ENCODE results near the gene LDB2.

Gene LDB2

GRCh38 chr4:16802044-16802443 is 96.4 kb downstream of the LDB2 start:
- DNase-seq (ENCODE audit: low read depth) = no peak

GRCh38 chr4:16801356-16801755 is 97.1 kb downstream of the LDB2 start:
- DNase-seq (ENCODE audit: low read depth) = no peak

- peak; percentile 25 for DNase-seq (ENCODE audit: low read depth)
These were observed 103.5 kb downstream of the LDB2 start for GRCh38 chr4:16794816-16795445.

GRCh38 chr4:16791460-16791859 is 107.0 kb downstream of the LDB2 start:
- no peak for DNase-seq (ENCODE audit: low read depth)

- DNase-seq (ENCODE audit: low read depth) = no peak
These were observed 107.9 kb downstream of the LDB2 start for GRCh38 chr4:16790508-16790907.

- no peak for DNase-seq (ENCODE audit: low read depth)
These were observed 109.6 kb downstream of the LDB2 start for GRCh38 chr4:16788868-16789267.

GRCh38 chr4:16785793-16786527 is 112.5 kb downstream of the LDB2 start:
- peak; percentile 23 for DNase-seq (ENCODE audit: low read depth)

- no peak for DNase-seq (ENCODE audit: low read depth)
These were observed 115.3 kb downstream of the LDB2 start for GRCh38 chr4:16783119-16783518.

- peak; percentile 19 for DNase-seq (ENCODE audit: low read depth)
These were observed 119.3 kb downstream of the LDB2 start for GRCh38 chr4:16779028-16779675.

- no peak for DNase-seq (ENCODE audit: low read depth)
These were observed 120.7 kb downstream of the LDB2 start for GRCh38 chr4:16777726-16778125.

GRCh38 chr4:16775411-16776154 is 122.9 kb downstream of the LDB2 start:
- DNase-seq (ENCODE audit: low read depth) = no peak

GRCh38 chr4:16772366-16772850 is 126.0 kb downstream of the LDB2 start:
- DNase-seq (ENCODE audit: low read depth) = peak; percentile 6

- DNase-seq (ENCODE audit: low read depth) = no peak
These were observed 127.6 kb downstream of the LDB2 start for GRCh38 chr4:16770710-16771285.

GRCh38 chr4:16767861-16768260 is 130.6 kb downstream of the LDB2 start:
- DNase-seq (ENCODE audit: low read depth) = no peak

GRCh38 chr4:16767251-16767650 is 131.2 kb downstream of the LDB2 start:
- no peak for DNase-seq (ENCODE audit: low read depth)

GRCh38 chr4:16765546-16765945 is 132.9 kb downstream of the LDB2 start:
- DNase-seq (ENCODE audit: low read depth) = no peak

- no peak for DNase-seq (ENCODE audit: low read depth)
These were observed 133.8 kb downstream of the LDB2 start for GRCh38 chr4:16764622-16765021.

GRCh38 chr4:16760617-16761363 is 137.7 kb downstream of the LDB2 start:
- DNase-seq (ENCODE audit: low read depth) = no peak

- no peak for DNase-seq (ENCODE audit: low read depth)
These were observed 138.4 kb downstream of the LDB2 start for GRCh38 chr4:16759931-16760582.

GRCh38 chr4:16758816-16759215 is 139.6 kb downstream of the LDB2 start:
- DNase-seq (ENCODE audit: low read depth) = no peak

GRCh38 chr4:16758255-16758654 is 140.2 kb downstream of the LDB2 start:
- no peak for DNase-seq (ENCODE audit: low read depth)
